T-cell (primary cell): ENCODE data around the gene VEGFB. TPM values are rescaled to one million over a fixed set of nuclear protein-coding genes. Genes with fewer than 3 reads are reported as not detected.

ENCODE experiments used
- ATAC-seq, 4 experiments: fragments of 200-7000 bp in 3 of 4; fragments of 150-1000 bp in 1 of 4; cut with Tn5 transposase; replicated peaks in 1 of 4; 1 replicate in 3 of 4; 2 replicates in 1 of 4; pipeline ENCODE4 v1.10.0; 2021; ENCODE audit warnings: moderate library complexity in 3 of 4, mild to moderate bottlenecking in 2 of 4, moderate number of reproducible peaks in 1 of 4
- CTCF ChIA-PET, 2 donors: fragments of 300-600 bp; sonication (Branson Sonifier 250); formaldehyde crosslinking; loops; one replicate each; lab custom pipeline; 2022; ENCODE audit warnings: antibody characterized with exemption in 2 of 2; lab: Charles Lee
- POLR2A ChIA-PET, 2 donors: fragments of 300-600 bp; sonication (Branson Sonifier 250); formaldehyde crosslinking; loops; one replicate each; lab custom pipeline; 2022; ENCODE audit warnings: antibody characterized with exemption in 2 of 2; lab: Charles Lee
- DNase-seq, 35 experiments: peaks; one replicate each; pipeline versions ENCODE4 v3.0.0 to v3.0.0-alpha.2; 2013 to 2023
- H3K27ac ChIP-seq: one replicate; pipeline ENCODE4 v1.5.1; 2013; ENCODE audit warnings: low read length
- H3K27me3 ChIP-seq, 2 experiments: replicated peaks in 1 of 2; 1 replicate in 1 of 2; 2 replicates in 1 of 2; pipeline versions ENCODE4 v1.6.1 to v1.7.0; 2013; ENCODE audit warnings: low read length in 1 of 2, mixed read lengths in 1 of 2; ENCODE audit not compliant: control insufficient read depth in 2 of 2, insufficient read depth in 2 of 2; ENCODE audit errors: extremely low read depth in 1 of 2
- H3K36me3 ChIP-seq, 2 donors: 1 replicate in 1 of 2; 2 replicates in 1 of 2; pipeline versions ENCODE4 v1.6.1 to v1.7.0; 2013; ENCODE audit warnings: low read length in 1 of 2; ENCODE audit not compliant: control insufficient read depth in 2 of 2, insufficient read depth in 1 of 2; ENCODE audit errors: extremely low read depth in 1 of 2
- H3K4me1 ChIP-seq, 2 experiments: 1 replicate in 1 of 2; 2 replicates in 1 of 2; pipeline versions ENCODE4 v1.6.1 to v1.7.0; 2013; ENCODE audit warnings: low read length in 2 of 2, mixed read lengths in 1 of 2; ENCODE audit not compliant: insufficient read depth in 2 of 2, control insufficient read depth in 1 of 2; ENCODE audit errors: extremely low read depth in 1 of 2
- H3K4me3 ChIP-seq, 2 donors: 1 replicate in 1 of 2; 2 replicates in 1 of 2; pipeline versions ENCODE4 v1.5.1 to v1.7.0; 2013; ENCODE audit warnings: mild to moderate bottlenecking in 2 of 2, low read length in 1 of 2, moderate library complexity in 1 of 2; ENCODE audit not compliant: control insufficient read depth in 1 of 2; ENCODE audit errors: extremely low read depth in 1 of 2
- H3K9me3 ChIP-seq: 2 replicates; pipeline ENCODE4 v1.7.0; 2013
- H3K27ac Mint-ChIP-seq, 2 donors: one replicate each; pipeline ENCODE4 v1.8.0; 2020 to 2021; ENCODE audit warnings: mild to moderate bottlenecking in 2 of 2, mixed read lengths in 2 of 2
- H3K27me3 Mint-ChIP-seq, 2 donors: one replicate each; pipeline ENCODE4 v1.8.0; 2021 to 2022; ENCODE audit warnings: mixed read lengths in 2 of 2
- H3K36me3 Mint-ChIP-seq: one replicate; pipeline ENCODE4 v1.8.0; 2021; ENCODE audit warnings: mixed read lengths
- H3K4me1 Mint-ChIP-seq, 3 donors: one replicate each; pipeline ENCODE4 v1.8.0; 2020 to 2022; ENCODE audit warnings: mixed read lengths in 3 of 3, mild to moderate bottlenecking in 1 of 3
- H3K4me3 Mint-ChIP-seq, 3 donors: one replicate each; pipeline ENCODE4 v1.8.0; 2020 to 2022; ENCODE audit warnings: mild to moderate bottlenecking in 3 of 3, mixed read lengths in 3 of 3, moderate library complexity in 3 of 3
- H3K9me3 Mint-ChIP-seq, 3 donors: one replicate each; pipeline ENCODE4 v1.8.0; 2020 to 2022; ENCODE audit warnings: mixed read lengths in 3 of 3
- WGBS: methylation state at CpG from one replicate; pipeline ENCODE4 v1.1.5; 2013; ENCODE audit warnings: missing lambda C conversion rate; ENCODE audit not compliant: insufficient coverage; 5-methylcytosine and 5-hydroxymethylcytosine counted together
- total RNA-seq, 35 experiments: library from RNA in 6 of 35; stranded (reverse) in 6 of 35; fragments of 120-200 nt in 1 of 35; gene quantifications; one replicate each; pipeline versions ENCODE4 v1.2.1 to v1.2.4 and lab custom pipeline; 2013 to 2026

VEGFB gene
- total RNA-seq, 5 donors from 2014 or later (not counting 1 experiment from before 2014, with no cell fraction given) = 47.9 to 80.7 (median 76.0) TPM

DNA sequence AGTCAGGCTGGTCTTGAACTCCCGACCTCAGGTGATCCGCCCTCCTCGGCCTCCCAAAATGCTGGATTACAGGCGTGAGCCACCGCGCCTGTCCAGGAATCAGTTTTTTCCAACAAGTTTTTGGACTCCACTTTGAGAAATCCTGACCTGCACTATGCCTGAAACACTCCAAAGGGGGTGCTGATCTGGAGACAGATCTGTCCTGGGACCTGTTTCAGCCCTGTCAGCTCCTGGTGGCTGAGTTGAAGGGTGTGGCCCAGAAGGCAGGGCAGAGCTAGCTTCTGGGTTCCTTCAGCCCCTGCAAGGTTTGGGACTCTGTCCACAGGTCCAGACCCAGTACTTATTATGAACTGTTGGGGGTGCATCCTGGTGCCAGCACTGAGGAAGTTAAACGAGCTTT, 2.8 kb upstream of the VEGFB start:
- no peaks in the 10 kb centered on the region for H3K27me3 Mint-ChIP-seq
- no peaks in the 10 kb centered on the region for H3K9me3 Mint-ChIP-seq
- Histone ChIP-seq H3K27ac (no peak overlapping the region), H3K27me3 (no peaks in the 10 kb centered on the region), H3K9me3 (no peaks in the 10 kb centered on the region), H3K4me3 (no peak overlapping the region), H3K4me1 (peaks cover 24 to 77% of the 10 kb centered on the region in 2 experiments), H3K36me3 (peaks cover 0 to 4% of the 10 kb centered on the region in 2 donors)
- WGBS = 100% methylated on average over 7 of the region's 7 CpGs
- peaks cover 58 to 65% (median 60%) of the 10 kb centered on the region in 3 donors for H3K4me1 Mint-ChIP-seq
- H3K36me3 Mint-ChIP-seq = no peaks in the 10 kb centered on the region
- H3K27ac Mint-ChIP-seq = peak overlapping the region; percentile 59 to 88
- H3K4me3 Mint-ChIP-seq = peak overlapping the region; percentile 82 to 92 (median 88)
- ATAC-seq = no peak
- ChIA-PET CTCF (interaction anchor here in 1 of 2 donors (1.2 kb wide), 1 partner anchor 86 kb away, joined by 3 read pairs; the partner anchor contains the start of gene PRDX5), POLR2A (no interaction called here)
- no peak for DNase-seq

- Histone ChIP-seq H3K27me3 (no peaks in the 10 kb centered on the region), H3K9me3 (no peaks in the 10 kb centered on the region), H3K4me3 (no peak overlapping the region), H3K27ac (no peak overlapping the region), H3K36me3 (peaks cover under 1 to 4% of the 10 kb centered on the region in 2 donors), H3K4me1 (peaks cover 19 to 69% of the 10 kb centered on the region in 2 experiments)
- Mint-ChIP-seq H3K4me1 (peaks cover 51 to 61% (median 54%) of the 10 kb centered on the region in 3 donors), H3K4me3 (peak overlapping the region; percentile 57 to 92 (median 88)), H3K27me3 (no peaks in the 10 kb centered on the region), H3K27ac (peak overlapping the region; percentile 59 to 88), H3K9me3 (no peaks in the 10 kb centered on the region), H3K36me3 (no peaks in the 10 kb centered on the region)
- no peak for DNase-seq
- WGBS = 92% methylated on average over 11 of the region's 15 CpGs
- ATAC-seq = no peak
- ChIA-PET POLR2A (no interaction called here), CTCF (interaction anchor here in 1 of 2 donors (1.2 kb wide), 1 partner anchor 85 kb away, joined by 3 read pairs; the partner anchor contains the start of gene PRDX5)
Observed at GRCh38 chr11:64232182-64232966, 2.0 kb upstream of the VEGFB start.

DNA sequence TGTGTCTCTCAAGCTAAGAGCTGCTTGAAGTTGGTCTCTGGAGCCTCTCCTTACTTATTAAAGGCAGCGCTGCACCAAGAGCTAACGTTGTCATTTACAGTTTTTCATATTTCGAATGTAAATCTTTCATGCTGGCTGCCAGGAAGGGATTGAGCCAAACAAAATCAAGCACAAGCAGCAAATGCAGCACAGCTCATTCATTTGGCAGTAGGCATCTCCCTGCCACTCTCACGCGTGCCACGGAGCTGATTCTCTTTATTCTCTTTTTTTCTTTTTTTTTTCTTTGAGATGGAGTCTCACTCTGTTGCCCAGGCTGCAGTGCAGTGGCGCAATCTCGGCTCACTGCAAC, 1.4 kb upstream of the VEGFB start:
- H3K4me1 ChIP-seq = peaks cover 16 to 65% of the 10 kb centered on the region in 2 experiments
- H3K27ac ChIP-seq = no peak overlapping the region
- H3K9me3 ChIP-seq = no peaks in the 10 kb centered on the region
- no peaks in the 10 kb centered on the region for H3K27me3 Mint-ChIP-seq
- CTCF ChIA-PET = no interaction called here
- POLR2A ChIA-PET = no interaction called here
- H3K36me3 ChIP-seq = peaks cover 6 to 9% of the 10 kb centered on the region in 2 donors
- ATAC-seq (no peak), DNase-seq (no peak)
- no peaks in the 10 kb centered on the region for H3K9me3 Mint-ChIP-seq
- no peaks in the 10 kb centered on the region for H3K27me3 ChIP-seq
- H3K27ac Mint-ChIP-seq = peak overlapping the region in 1 of 2 donors; percentile 88
- peak overlapping the region; percentile 57 to 92 (median 73) for H3K4me3 Mint-ChIP-seq
- no peak overlapping the region for H3K4me3 ChIP-seq
- H3K36me3 Mint-ChIP-seq = no peaks in the 10 kb centered on the region
- WGBS = 89% methylated on average over 6 of the region's 8 CpGs
- peaks cover 45 to 57% (median 48%) of the 10 kb centered on the region in 3 donors for H3K4me1 Mint-ChIP-seq

- Mint-ChIP-seq H3K9me3 (no peaks in the 10 kb centered on the region), H3K27me3 (no peaks in the 10 kb centered on the region), H3K27ac (peak overlapping the region; percentile 72 to 84), H3K4me1 (peaks cover 39 to 43% (median 39%) of the 10 kb centered on the region in 3 donors), H3K36me3 (no peaks in the 10 kb centered on the region), H3K4me3 (peak overlapping the region; percentile 79 to 84 (median 81))
- H3K36me3 ChIP-seq = peaks cover 10 to 16% of the 10 kb centered on the region in 2 donors
- H3K4me1 ChIP-seq = peaks cover 9 to 51% of the 10 kb centered on the region in 2 experiments
- ATAC-seq (peak; percentile 56 to 69 (median 61)), DNase-seq (peak in 23 of 35 experiments; percentile 35 to 79 (median 49))
- POLR2A ChIA-PET = no interaction called here
- no peaks in the 10 kb centered on the region for H3K27me3 ChIP-seq
- no peaks in the 10 kb centered on the region for H3K9me3 ChIP-seq
- peak overlapping the region; percentile 58 to 70 for H3K4me3 ChIP-seq
- CTCF ChIA-PET = no interaction called here
- H3K27ac ChIP-seq = peak overlapping the region; percentile 38
- WGBS = under 1% methylated on average over 73 of the region's 80 CpGs
Observed at GRCh38 chr11:64234647-64235379, 429 bp downstream of the VEGFB start.

- Histone ChIP-seq H3K27me3 (no peaks in the 10 kb centered on the region), H3K4me1 (peaks cover 9 to 51% of the 10 kb centered on the region in 2 experiments), H3K9me3 (no peaks in the 10 kb centered on the region), H3K27ac (peak overlapping the region; percentile 38), H3K36me3 (peaks cover 10 to 16% of the 10 kb centered on the region in 2 donors), H3K4me3 (peak overlapping the region; percentile 58 to 70)
- POLR2A ChIA-PET = no interaction called here
- 95% methylated on average over 10 of the region's 12 CpGs for WGBS
- Mint-ChIP-seq H3K36me3 (no peaks in the 10 kb centered on the region), H3K27me3 (no peaks in the 10 kb centered on the region), H3K4me3 (peak overlapping the region; percentile 79 to 84 (median 81)), H3K27ac (peak overlapping the region; percentile 72 to 84), H3K4me1 (peaks cover 42 to 45% (median 43%) of the 10 kb centered on the region in 3 donors), H3K9me3 (no peaks in the 10 kb centered on the region)
- DNase-seq (no peak), ATAC-seq (no peak)
- CTCF ChIA-PET = interaction anchor here in 1 of 2 donors (1.9 kb wide), 1 partner anchor 31 kb away, joined by 5 read pairs; no protein-coding TSS in a partner anchor
Observed at GRCh38 chr11:64235437-64236161, 1.2 kb downstream of the VEGFB start.
